GM18502 (cell line): ENCODE results near the gene EVC.

ENCODE experiments used
- ATAC-seq: cut with Tn5 transposase; IDR thresholded peaks from one replicate; pipeline ENCODE4 v1.9.1; 2021; ENCODE audit warnings: mild to moderate bottlenecking; ENCODE audit not compliant: unreplicated experiment, poor library complexity

The EVC gene

DNA sequence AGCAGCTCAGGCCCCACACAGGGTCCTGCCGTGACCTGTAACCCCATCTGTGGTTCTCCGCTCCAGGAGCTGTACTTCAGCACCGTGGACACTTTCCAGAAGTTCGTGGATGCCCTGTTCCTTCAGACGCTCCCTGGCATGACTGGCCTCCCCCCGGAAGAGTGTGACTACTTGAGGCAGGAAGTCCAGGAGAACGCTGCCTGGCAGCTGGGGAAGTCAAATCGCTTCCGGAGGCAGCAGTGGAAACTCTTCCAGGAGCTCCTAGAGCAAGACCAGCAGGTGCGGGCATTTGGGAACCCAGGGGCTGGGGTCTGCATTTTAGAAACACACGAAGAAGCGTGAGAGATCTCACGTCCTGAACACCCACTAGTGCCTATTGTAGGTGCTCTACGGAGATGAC lies 72.5 kb downstream of the EVC start:
- no peak for ATAC-seq

DNA sequence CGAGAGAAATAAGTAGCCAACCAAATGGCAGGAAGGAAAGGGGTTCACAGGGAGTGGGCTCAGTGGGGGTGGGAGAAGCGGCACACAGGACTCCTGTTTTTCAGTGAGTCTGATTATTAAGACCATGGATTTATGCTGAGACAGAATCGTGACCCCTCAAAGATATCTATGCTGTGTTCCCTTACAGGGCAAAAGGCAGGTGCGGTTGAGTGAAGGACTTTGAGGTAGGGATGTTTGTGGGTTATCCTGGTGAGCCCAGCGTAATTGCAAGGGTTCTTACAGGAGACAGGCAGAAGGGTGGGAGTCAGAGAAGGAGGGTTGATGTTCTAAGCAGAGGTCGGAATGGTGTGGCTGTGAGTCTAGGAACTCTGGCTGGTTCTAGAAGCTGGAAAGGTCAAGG lies 73.0 kb downstream of the EVC start:
- ATAC-seq, result no peak

DNA sequence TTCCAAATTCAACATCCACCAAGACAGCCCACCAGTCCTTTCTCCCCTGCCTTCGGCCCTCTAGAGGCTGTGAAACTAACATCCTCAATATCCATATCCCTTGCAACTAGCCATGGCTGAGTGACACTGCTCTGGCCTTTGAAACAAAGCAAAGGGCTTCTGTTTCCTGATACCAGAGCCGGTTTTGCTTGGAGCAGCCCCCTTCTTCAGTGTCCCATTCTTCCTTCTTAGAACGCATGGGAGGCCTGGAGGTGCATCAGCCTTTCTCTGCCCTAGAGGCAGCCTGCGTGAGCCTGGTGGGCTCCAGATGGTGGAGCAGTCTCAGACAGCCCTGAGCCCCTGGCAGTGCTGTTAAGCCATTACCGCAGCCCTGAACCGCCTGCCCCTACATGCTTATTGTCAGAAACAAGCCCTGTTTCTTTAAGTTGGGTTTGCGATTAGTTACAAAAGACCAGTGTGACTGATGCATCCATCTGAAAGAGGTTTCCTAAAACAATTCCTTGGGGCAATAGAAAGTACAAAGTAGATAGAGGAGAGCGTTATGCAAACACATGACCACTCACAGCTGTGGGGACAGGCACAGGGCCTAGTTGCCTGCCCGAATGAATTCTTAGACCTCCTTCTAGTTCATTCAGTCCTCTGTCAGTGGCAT lies 74.1 kb downstream of the EVC start:
- ATAC-seq, result no peak

DNA sequence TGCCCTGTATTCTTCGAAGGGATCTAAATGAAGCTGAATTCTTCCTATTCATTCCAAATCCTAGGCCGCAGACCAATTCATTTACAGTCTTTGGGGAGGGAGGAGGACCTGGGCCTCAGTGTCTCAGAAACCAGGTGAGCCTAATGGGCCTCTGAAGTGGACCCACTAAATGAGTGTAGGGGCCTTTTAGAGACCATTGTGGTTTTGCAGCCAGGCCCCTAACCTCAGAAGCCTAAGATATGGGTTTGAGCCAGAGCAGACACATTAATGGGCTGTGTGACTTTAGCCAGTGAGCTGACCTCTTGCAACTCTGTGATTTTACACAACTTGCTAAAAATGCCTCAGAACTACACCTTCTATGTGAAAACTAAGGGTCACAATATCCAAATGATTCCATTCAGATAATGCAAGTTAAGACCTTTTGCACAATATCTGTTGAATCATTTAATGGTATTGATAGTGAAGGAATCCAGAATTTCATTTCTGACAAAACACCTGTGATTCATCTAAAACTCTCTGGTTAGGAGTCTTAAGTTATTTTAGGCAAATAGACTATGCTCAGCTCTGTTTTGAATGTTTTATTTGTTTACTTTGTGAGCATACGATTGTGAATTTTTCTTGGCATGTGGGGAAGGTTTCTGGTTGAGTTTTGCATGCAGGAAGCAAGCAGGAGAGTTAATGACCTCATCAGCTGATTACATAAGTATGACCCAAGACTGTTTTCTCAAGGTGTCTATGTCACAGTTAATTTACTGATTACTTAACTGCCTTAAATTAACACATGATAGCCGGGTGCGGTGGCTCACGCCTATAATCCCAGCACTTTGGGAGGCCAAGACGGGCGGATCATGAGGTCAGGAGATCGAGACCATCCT lies 75.0 kb downstream of the EVC start:
- no peak for ATAC-seq

DNA sequence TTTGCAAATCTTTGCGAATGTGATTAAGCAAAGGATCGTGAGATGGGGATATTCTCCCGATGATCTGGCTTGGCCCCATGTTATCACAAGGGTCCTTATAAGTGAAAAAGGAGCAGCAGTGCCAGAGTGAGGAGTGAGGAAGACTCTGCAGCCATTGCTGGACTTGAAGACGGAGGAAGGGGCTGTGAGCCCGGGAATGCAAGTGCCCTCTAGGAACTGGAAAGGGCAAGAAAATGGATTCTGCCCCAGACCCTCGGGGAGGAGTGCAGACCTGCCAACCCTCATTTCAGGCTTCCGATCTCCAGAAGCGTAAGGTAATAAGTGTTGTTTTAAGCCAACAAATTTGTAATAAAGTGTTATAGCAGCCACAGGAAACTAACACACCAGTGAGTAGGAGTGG lies 76.3 kb downstream of the EVC start:
- ATAC-seq, result no peak

DNA sequence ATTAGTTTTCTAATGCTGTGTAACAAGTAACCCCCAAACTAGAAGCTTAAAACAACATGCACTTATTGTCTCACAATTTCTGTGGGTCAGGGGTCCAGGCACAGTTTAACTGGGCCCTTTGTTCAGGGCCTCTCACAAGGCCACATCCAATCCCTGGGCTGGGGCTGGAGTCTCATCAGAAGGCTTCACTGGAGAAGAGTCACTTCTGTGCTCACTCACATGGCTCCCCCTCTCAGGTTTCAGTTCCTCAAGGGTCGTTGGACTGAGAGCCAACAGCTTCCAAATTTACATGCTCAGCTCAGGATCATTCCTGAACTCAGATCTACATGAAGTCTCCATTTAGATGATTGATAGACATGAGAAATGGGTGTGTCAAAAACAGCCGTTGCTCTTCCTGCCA lies 77.1 kb downstream of the EVC start:
- ATAC-seq, result no peak

DNA sequence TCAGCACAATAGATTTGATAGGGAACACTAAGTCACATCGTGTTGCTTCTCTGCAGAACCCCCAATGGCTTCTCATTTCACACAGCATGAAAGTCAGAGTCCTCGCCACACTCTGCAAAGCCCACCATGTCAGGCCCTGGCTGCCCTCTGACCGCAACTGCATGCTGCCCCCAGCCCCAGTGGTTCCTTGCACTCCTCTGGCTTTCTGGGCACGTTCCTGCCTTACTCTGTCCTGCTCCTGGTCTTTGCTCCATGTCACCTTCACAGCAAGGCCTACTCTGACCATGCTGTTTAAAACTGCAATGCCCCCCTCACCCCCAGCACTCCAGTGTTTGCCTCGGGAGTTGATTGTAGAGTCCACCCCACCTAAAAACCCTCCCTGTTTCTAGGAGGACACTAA lies 78.1 kb downstream of the EVC start:
- ATAC-seq, result no peak

DNA sequence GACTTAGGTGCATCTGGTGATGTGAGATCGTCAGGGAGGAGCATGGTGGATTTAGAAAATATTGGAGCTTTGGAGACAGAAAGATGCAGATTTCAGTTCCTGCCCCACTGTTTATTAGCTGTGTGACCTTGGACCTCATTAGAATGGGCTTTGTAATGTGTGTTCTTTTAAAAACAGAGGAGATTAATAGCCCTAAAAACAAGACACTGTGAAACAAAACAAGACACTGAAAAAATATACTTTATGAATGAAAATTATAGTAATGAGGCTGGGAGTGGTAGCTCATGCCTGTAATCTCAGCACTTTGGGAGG lies 79.5 kb downstream of the EVC start:
- ATAC-seq, result no peak

DNA sequence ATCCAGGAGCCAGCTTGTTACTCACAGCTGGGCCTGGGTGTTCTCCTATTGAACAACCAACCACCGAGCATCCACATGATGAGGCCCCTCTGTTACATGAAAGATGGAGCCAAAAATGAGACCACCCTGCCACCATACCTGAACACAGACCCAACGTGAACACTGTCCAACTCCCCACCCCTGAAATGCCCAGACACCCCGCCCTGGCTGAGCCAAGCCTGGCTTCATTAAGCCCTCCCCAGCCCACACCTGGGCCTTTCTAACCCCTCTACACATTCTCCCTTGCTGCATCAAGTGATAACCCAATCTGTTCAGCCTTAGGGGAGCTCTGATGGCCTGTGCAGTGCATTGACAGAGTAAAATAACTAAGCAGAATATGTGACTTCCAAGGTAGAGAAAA lies 80.7 kb downstream of the EVC start:
- ATAC-seq, result no peak

DNA sequence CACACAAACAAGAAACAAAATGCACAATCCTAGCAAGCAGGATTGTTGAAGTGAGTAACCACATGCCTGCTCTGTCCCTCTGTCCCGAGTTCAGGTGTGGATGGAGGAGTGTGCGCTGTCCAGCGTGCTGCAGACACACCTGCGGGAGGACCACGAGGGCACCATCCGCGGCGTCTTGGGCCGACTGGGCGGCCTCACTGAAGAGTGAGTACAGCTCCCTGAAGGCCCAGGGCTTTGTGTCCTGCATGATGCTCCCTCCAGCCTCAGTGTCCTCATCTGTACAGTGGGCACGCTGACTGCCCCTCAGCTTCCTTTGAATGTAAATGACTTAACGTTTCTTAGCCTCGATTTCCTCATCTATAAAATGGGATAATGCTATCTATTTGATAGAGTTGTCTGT lies 82.5 kb downstream of the EVC start:
- ATAC-seq, result no peak

DNA sequence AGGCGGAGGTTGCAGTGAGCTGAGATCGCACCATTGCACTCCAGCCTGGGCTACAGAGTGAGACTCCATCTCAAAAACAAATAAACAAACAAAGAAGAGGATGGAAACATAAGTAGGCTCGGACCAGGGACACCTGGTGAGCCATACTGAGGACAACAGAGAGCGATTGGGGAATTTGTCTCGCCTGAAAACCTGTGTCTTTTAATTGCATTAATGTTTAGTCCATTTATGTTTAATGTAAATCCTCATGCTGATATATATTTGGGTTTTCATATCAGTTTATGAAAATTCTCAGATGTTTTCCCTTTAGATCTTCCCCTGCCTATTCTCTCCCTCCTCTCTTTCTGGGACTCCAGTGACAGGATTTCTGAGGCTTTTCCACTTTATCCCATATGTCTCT lies 84.6 kb downstream of the EVC start:
- no peak for ATAC-seq

DNA sequence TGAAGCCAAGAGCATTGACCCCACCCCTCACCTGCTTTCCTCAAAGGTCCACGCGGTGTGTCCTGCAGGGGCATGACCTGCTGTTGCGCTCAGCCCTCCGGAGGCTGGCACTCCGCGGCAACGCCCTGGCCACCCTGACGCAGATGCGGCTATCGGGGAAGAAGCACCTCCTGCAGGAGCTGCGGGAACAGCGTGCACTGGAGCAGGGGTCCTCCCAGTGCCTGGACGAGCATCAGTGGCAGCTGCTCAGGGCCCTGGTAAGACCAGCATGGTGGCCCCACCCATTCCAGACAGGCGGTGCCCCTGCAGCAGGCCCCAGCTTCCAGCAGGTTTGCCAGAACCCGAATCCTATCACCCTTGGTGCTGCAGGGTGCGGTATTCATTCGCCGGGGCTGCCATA lies 86.0 kb downstream of the EVC start:
- ATAC-seq, result no peak

DNA sequence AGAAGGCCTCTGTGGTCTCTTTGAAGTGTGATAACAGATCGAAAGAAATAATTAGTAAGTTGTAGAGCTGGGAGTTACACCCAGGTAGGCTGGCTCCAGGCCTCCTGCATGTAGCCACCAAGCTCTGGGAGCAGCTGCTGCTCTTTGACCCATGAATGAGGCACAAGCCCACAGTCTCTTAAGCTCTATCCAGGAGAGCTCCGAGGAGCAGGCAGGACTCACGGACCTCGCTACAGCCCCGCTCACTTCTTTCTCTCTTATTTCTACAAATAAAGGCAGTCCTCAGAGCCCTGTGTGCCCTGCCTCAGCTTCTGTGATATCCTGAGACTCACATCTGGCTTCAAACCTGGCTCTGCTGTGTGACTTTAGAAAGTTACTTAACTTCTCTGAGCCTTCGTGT lies 86.9 kb downstream of the EVC start:
- ATAC-seq, result no peak

DNA sequence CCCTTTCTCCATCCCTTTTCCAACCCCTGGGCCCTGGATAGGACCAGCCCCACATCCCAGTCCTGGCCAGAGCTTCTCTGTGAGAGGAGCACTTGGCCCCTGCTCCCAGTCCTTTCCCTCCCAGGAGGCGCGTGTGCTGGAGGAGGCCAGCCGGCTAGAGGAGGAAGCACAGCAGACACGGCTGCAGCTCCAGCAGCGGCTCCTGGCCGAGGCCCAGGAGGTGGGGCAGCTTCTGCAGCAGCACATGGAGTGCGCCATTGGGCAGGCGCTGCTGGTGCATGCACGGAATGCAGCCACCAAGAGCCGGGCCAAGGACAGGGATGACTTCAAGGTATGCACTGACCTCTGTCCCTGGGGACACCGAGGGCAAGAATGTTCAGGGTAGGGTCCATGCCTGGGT lies 87.5 kb downstream of the EVC start:
- ATAC-seq, result no peak

DNA sequence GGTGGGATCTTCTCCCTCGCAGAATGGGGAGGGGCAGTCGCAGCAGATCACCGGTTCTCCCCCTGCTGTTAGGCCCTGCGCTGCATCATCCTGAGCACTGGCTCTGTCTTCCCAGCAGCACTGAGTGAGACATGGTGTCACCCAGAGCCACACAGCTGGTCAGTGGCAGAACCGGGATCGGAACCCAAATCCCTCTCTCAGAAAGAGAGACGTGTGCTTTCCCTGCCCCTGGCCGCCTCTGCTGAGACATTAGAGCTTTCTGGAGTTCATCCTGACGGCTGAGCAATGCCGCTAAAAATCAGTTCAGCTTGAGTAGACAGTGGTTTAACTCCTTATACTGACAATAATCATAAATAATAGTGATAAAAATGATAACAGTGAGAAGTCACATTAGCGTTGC lies 87.9 kb downstream of the EVC start:
- ATAC-seq, result no peak

DNA sequence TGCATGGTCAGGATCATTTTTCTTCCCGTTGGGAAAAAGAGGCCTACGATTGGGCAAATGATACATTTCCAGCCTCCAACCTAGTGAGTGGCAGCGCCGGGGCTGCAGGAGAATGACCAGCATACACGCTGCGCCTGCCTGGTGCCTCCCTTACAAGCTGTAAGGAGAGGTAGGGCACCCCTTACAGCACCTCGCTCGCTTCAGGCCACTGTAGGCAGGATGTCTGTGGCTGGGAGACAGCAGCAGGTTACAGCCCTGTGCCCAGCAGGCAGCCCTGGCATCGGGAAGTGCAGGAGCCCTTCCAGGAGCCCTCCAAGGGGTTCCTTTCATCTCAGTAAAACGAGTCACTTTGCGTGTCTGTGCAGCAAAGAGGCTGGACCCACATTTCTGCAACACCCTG lies 88.4 kb downstream of the EVC start:
- no peak for ATAC-seq

DNA sequence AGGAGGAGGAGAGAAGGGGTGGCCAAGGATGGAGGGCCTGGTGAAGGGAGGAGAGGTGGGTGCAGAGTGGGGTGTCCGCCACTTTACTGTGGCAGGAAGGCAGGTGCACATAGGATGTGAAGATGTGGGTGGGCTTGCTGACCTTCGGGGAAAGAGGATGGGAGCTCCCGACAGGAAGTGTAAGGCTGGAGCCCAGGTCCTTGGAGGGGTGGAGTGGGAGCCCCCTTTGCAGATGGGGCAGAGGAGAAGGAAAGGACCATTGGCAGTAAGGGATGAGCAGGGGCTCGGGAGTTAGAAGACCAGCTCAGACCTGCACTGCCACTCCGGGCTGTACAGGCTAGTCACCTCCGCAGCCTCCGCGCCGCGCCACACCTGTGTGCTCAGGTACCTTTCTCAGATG lies 89.5 kb downstream of the EVC start:
- no peak for ATAC-seq

DNA sequence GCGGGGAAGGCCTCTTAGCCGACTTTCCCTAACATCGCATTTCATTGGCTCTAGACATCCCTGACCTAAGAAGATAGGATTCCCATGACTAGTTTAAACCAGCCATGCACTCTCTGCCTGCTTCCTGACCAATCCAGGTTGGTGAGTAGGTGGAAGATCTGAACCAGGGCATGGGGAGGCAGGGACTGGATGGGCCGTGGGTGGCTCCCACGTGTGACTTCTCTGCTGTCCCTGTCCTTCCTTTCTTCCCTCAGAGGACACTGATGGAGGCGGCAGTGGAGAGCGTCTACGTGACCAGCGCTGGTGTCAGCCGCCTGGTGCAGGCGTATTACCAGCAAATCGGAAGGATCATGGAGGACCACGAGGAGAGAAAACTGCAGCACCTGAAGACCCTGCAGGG lies 90.7 kb downstream of the EVC start:
- no peak for ATAC-seq

DNA sequence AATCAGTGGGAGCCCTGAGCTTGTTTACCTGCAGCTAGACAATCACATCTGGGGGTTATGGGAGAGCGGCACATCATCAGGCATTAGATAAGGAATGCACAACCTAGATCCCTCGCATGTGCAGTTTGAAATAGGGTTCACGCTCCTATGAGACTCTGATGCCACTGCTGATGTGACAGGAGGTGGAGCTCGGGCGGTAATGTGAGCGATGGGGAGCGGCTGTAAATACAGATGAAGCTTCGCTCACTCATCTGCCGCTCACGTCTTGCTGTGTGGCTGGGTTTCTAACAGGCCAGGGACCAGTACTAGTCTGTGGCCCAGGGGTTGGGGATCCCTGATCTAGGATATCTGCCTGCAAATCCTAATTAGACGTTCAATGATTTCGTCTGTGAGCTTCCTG lies 91.6 kb downstream of the EVC start:
- ATAC-seq, result no peak

DNA sequence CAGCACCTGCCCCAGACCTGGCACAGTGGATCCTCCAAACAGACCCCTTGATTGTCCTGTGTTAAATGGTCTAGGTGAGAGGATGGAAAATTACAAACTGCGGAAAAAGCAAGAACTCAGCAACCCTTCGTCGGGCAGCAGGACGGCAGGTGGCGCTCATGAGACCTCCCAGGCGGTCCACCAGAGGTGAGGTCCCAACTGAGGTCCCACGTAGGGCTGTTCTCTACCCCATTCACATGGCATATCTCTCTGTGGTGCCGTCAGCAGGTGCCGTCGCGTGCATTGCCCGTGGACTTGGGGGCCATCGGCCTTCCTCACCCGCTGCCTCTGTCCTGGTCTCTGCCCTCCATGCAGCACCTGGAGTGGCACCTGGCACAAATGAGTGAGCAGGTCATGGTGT lies 93.7 kb downstream of the EVC start:
- ATAC-seq, result no peak

DNA sequence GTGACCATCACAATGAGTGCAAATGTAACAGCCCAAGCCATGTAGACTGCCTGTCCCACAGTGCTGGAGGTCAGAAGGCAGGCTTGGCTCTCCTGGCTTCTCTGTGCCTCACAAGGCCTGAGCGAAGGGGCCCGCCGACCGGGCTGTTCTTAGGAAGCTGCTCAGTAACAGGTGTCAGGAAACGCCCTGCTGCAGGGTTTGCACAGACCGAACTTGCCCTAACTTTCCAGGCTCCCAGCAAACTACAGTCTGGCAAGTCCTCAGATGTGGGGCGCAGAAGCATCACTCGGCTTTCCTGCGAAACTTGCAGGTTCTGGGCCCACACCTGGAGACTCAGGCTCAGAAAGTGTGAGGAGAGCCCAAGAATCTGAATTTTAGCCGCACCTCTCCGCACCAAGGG lies 94.3 kb downstream of the EVC start:
- ATAC-seq, result no peak

DNA sequence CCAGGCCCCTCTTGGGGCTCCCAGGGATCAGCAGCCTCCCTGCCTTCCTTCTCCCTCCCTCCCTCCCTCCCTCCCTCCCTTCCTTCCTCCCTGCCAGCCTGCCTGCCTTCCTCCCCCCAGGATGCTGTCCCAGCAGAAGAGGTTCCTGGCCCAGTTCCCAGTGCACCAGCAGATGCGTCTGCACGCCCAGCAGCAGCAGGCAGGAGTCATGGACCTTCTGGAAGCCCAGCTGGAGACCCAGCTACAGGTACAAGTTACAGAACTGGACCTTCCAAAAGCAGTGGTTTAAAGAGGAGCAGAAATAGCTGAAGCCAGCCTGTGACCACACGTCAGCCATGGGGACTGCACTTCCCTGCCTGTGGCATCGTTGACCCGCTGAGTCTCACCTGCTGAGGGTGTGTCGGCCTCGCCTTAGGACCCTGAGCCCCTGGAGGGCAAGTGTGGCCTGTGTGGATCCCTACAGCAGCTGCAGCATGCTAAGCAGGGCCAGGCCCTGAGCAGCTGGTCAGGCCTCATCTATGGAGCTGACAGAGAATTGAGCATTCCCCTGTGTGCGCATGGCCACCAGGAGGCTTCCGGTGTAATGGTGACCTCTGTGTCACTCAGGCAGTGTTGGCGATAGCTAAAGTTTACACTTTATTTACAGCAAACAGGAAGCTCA lies 97.2 kb downstream of the EVC start:
- no peak for ATAC-seq
